SK-N-SH (cell line): Measurements from ENCODE around the gene ZFX.

Experiments
- EP300 ChIP-seq, 2 experiments: IDR thresholded peaks; 2 replicates each; pipeline versions ENCODE4 v1.4.0 to v1.6.1; 2012; ENCODE audit warnings: borderline replicate concordance in 1 of 2, low read depth in 1 of 2, low read length in 1 of 2
- SMC3 ChIP-seq: IDR thresholded peaks from 2 replicates; pipeline ENCODE4 v1.6.1; 2012; ENCODE audit warnings: low read depth, low read length, improper control_type of control experiment
- TF ChIP-seq, protein P1 (sequence below): IDR thresholded peaks from 2 replicates; pipeline ENCODE4 v1.6.1; 2012; ENCODE audit warnings: mild to moderate bottlenecking, low read depth, low read length, moderate library complexity
- TF ChIP-seq, protein P2 (sequence below): fragments of 200-600 bp; sonication (generic); IDR thresholded peaks from 2 replicates; pipeline ENCODE4 v1.6.1; 2017; ENCODE audit warnings: antibody characterized with exemption, mild to moderate bottlenecking, moderate library complexity
- TF ChIP-seq, protein P3 (sequence below): IDR thresholded peaks from 2 replicates; pipeline ENCODE4 v1.4.0; 2012; ENCODE audit warnings: low read depth
- TF ChIP-seq, protein P4 (sequence below): IDR thresholded peaks from 2 replicates; pipeline ENCODE4; 2012
- TF ChIP-seq, protein P5 (sequence below): IDR thresholded peaks from 2 replicates; pipeline ENCODE4 v1.4.0; 2012; ENCODE audit warnings: low read depth, borderline replicate concordance

DNA sequence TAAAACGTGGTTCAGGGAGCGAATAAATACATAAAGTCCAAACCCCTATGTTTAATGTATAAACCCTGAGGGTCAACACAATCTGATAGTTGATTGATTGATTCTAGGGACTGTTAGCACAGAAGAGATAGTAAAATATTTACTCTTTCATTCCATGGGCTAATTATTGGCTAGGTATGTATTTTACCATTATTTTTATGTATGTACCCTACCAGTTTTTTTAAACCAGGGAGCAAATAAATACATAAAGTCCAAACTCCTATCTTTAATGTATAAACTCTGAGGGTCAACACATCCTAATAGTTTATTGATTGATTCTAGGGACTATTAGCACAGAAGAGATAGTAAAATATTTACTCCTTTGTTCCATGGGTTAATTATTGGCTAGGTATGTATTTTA lies 40.0 kb downstream of the ZFX start:
- TF ChIP-seq, protein P1, sequence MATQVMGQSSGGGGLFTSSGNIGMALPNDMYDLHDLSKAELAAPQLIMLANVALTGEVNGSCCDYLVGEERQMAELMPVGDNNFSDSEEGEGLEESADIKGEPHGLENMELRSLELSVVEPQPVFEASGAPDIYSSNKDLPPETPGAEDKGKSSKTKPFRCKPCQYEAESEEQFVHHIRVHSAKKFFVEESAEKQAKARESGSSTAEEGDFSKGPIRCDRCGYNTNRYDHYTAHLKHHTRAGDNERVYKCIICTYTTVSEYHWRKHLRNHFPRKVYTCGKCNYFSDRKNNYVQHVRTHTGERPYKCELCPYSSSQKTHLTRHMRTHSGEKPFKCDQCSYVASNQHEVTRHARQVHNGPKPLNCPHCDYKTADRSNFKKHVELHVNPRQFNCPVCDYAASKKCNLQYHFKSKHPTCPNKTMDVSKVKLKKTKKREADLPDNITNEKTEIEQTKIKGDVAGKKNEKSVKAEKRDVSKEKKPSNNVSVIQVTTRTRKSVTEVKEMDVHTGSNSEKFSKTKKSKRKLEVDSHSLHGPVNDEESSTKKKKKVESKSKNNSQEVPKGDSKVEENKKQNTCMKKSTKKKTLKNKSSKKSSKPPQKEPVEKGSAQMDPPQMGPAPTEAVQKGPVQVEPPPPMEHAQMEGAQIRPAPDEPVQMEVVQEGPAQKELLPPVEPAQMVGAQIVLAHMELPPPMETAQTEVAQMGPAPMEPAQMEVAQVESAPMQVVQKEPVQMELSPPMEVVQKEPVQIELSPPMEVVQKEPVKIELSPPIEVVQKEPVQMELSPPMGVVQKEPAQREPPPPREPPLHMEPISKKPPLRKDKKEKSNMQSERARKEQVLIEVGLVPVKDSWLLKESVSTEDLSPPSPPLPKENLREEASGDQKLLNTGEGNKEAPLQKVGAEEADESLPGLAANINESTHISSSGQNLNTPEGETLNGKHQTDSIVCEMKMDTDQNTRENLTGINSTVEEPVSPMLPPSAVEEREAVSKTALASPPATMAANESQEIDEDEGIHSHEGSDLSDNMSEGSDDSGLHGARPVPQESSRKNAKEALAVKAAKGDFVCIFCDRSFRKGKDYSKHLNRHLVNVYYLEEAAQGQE: no peak
- TF ChIP-seq, protein P2, sequence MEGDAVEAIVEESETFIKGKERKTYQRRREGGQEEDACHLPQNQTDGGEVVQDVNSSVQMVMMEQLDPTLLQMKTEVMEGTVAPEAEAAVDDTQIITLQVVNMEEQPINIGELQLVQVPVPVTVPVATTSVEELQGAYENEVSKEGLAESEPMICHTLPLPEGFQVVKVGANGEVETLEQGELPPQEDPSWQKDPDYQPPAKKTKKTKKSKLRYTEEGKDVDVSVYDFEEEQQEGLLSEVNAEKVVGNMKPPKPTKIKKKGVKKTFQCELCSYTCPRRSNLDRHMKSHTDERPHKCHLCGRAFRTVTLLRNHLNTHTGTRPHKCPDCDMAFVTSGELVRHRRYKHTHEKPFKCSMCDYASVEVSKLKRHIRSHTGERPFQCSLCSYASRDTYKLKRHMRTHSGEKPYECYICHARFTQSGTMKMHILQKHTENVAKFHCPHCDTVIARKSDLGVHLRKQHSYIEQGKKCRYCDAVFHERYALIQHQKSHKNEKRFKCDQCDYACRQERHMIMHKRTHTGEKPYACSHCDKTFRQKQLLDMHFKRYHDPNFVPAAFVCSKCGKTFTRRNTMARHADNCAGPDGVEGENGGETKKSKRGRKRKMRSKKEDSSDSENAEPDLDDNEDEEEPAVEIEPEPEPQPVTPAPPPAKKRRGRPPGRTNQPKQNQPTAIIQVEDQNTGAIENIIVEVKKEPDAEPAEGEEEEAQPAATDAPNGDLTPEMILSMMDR: no peak
- TF ChIP-seq, protein P3, sequence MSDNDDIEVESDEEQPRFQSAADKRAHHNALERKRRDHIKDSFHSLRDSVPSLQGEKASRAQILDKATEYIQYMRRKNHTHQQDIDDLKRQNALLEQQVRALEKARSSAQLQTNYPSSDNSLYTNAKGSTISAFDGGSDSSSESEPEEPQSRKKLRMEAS: no peak
- TF ChIP-seq EP300 (IDR thresholded peaks at IDR 0.05; ENCODE audit: borderline replicate concordance in 1 of 2, low read depth in 1 of 2, low read length in 1 of 2): no peak
- TF ChIP-seq, protein P4, sequence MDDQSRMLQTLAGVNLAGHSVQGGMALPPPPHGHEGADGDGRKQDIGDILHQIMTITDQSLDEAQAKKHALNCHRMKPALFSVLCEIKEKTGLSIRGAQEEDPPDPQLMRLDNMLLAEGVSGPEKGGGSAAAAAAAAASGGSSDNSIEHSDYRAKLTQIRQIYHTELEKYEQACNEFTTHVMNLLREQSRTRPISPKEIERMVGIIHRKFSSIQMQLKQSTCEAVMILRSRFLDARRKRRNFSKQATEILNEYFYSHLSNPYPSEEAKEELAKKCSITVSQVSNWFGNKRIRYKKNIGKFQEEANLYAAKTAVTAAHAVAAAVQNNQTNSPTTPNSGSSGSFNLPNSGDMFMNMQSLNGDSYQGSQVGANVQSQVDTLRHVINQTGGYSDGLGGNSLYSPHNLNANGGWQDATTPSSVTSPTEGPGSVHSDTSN: no peak
- TF ChIP-seq SMC3: no peak
- TF ChIP-seq, protein P5, sequence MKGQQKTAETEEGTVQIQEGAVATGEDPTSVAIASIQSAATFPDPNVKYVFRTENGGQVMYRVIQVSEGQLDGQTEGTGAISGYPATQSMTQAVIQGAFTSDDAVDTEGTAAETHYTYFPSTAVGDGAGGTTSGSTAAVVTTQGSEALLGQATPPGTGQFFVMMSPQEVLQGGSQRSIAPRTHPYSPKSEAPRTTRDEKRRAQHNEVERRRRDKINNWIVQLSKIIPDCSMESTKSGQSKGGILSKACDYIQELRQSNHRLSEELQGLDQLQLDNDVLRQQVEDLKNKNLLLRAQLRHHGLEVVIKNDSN: no peak
